AG09319 (cell line): ENCODE measurements around the gene MED13.
"Not testable (repeated sequence)": the region's sequence is repeated elsewhere in the genome, so short reads cannot be mapped to it uniquely, and the experiment has no call there.

Experiments
- DNase-seq: peaks from one replicate; pipeline ENCODE4 v3.0.0-alpha.2; 2010; ENCODE audit warnings: low read depth; ENCODE audit errors: extremely low read depth
- CTCF ChIP-seq: IDR thresholded peaks from 2 replicates; pipeline ENCODE4 v1.5.1; 2011; ENCODE audit warnings: low read depth, mild to moderate bottlenecking, inconsistent platforms, low read length, moderate library complexity

MED13 gene

GRCh38 chr17:61908292-61909037 is 156.6 kb downstream of the MED13 start:
- no peak for TF ChIP-seq CTCF
- DNase-seq: no peak

- TF ChIP-seq CTCF: no peak
- no peak for DNase-seq
Measured at GRCh38 chr17:61907361-61907760, 157.7 kb downstream of the MED13 start.

- no peak for TF ChIP-seq CTCF
- DNase-seq: no peak
Measured at GRCh38 chr17:61904094-61904710, 160.9 kb downstream of the MED13 start.

GRCh38 chr17:61903251-61903650 is 161.8 kb downstream of the MED13 start:
- no peak for TF ChIP-seq CTCF
- DNase-seq: no peak

- no peak for TF ChIP-seq CTCF
- no peak for DNase-seq
Measured at GRCh38 chr17:61897548-61898180, 167.4 kb downstream of the MED13 start.

- no peak for TF ChIP-seq CTCF
- DNase-seq: no peak
Measured at GRCh38 chr17:61895391-61895790, 169.7 kb downstream of the MED13 start.

GRCh38 chr17:61894310-61894709 is 170.8 kb downstream of the MED13 start:
- not testable (repeated sequence) for DNase-seq
